ENCODE data around the gene PLPP1. TPM values are rescaled to one million over a fixed set of nuclear protein-coding genes. Genes with fewer than 3 reads are reported as not detected.

PLPP1 gene
- total and polyA plus RNA-seq, 4 donors: 23.4 to 149 (median 68.7) TPM

DNA sequence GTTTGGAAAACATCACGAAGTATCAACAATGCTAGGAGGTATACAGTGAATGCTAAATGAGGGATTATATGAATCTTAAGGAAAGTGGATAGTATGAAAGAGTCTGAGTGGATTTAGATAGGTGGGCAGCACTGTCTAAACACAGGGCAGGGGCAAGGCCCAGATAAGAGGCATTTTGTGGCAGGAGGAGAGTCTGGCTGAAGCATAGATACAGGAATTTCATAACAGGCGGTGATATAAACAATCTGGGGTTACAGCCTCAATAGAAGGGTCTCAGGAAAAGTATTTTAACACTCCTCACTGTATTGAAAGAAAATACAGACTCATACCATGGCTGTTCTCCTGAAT, 96.9 kb downstream of the PLPP1 start:
- Histone ChIP-seq H3K9ac (ENCODE audit: low read depth in 1 of 2, low read length in 2 of 2) (no peak overlapping the region), H3K9me3 (ENCODE audit: control insufficient read depth in 4 of 4, low read length in 3 of 4) (no peaks in the 10 kb centered on the region), H3K27ac (ENCODE audit: low read depth in 1 of 2, low read length in 2 of 2) (peak overlapping the region; percentile 36 to 48), H3K27me3 (ENCODE audit: control insufficient read depth in 4 of 4, insufficient read depth in 4 of 4, low read length in 3 of 4) (no peaks in the 10 kb centered on the region), H3K36me3 (ENCODE audit: control insufficient read depth in 4 of 4, insufficient read depth in 3 of 4, low read depth in 1 of 4, low read length in 3 of 4) (peaks cover 2 to 8% (median 3%) of the 10 kb centered on the region in 4 donors), H3K4me3 (ENCODE audit: low read depth in 1 of 3, low read length in 3 of 3) (no peak overlapping the region), H3K4me1 (ENCODE audit: control insufficient read depth in 4 of 4, insufficient read depth in 4 of 4, low read length in 3 of 4) (peaks cover 0 to 2% (median 0%) of the 10 kb centered on the region in 4 donors)
- DNase-seq (ENCODE audit: low spot score): no peak
- TF ChIP-seq GABPA (IDR thresholded peaks at IDR 0.05 in 1 of 2, conservative IDR thresholded peaks at IDR 0.05 in 1 of 2): no peak
- TF ChIP-seq JUND (IDR thresholded peaks at IDR 0.05): no peak
- TF ChIP-seq, protein P1, sequence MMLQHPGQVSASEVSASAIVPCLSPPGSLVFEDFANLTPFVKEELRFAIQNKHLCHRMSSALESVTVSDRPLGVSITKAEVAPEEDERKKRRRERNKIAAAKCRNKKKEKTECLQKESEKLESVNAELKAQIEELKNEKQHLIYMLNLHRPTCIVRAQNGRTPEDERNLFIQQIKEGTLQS (IDR thresholded peaks at IDR 0.05): no peak
- no peak for TF ChIP-seq HNF4G (IDR thresholded peaks at IDR 0.05)
- no peak for TF ChIP-seq TAF1 (conservative IDR thresholded peaks at IDR 0.05)
- TF ChIP-seq, protein P2, sequence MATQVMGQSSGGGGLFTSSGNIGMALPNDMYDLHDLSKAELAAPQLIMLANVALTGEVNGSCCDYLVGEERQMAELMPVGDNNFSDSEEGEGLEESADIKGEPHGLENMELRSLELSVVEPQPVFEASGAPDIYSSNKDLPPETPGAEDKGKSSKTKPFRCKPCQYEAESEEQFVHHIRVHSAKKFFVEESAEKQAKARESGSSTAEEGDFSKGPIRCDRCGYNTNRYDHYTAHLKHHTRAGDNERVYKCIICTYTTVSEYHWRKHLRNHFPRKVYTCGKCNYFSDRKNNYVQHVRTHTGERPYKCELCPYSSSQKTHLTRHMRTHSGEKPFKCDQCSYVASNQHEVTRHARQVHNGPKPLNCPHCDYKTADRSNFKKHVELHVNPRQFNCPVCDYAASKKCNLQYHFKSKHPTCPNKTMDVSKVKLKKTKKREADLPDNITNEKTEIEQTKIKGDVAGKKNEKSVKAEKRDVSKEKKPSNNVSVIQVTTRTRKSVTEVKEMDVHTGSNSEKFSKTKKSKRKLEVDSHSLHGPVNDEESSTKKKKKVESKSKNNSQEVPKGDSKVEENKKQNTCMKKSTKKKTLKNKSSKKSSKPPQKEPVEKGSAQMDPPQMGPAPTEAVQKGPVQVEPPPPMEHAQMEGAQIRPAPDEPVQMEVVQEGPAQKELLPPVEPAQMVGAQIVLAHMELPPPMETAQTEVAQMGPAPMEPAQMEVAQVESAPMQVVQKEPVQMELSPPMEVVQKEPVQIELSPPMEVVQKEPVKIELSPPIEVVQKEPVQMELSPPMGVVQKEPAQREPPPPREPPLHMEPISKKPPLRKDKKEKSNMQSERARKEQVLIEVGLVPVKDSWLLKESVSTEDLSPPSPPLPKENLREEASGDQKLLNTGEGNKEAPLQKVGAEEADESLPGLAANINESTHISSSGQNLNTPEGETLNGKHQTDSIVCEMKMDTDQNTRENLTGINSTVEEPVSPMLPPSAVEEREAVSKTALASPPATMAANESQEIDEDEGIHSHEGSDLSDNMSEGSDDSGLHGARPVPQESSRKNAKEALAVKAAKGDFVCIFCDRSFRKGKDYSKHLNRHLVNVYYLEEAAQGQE (IDR thresholded peaks at IDR 0.05): no peak
- no peak for TF ChIP-seq YY1 (IDR thresholded peaks at IDR 0.05)
- no peak for TF ChIP-seq FOXA1 (IDR thresholded peaks at IDR 0.05)
- whole genome bisulfite sequencing: 91% methylated on average over 2 of the region's 2 CpGs

DNA sequence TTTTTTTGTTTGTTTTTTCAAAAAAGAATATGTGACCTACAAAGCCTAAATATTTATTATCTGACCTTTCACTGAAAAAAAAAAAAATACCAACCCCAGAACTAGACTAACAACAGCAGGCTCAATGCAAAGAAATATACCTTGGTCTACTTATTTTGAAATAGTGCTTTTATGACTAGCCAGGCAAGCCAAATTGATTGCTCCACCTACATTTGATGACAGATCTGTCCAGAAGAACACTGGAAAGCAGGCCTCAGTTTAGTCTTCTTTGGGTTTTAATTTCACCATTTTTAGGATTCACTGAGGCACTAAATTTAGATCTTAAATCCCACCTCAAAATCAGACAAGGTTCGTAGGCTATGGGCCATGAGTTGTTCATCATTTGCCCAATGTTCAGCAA, 97.3 kb downstream of the PLPP1 start:
- TF ChIP-seq RXRA (IDR thresholded peaks at IDR 0.05) (no peak), GABPA (IDR thresholded peaks at IDR 0.05 in 1 of 2, conservative IDR thresholded peaks at IDR 0.05 in 1 of 2) (no peak), FOXA1 (IDR thresholded peaks at IDR 0.05) (no peak), JUND (IDR thresholded peaks at IDR 0.05) (no peak), RAD21 (IDR thresholded peaks at IDR 0.05) (no peak), SP1 (IDR thresholded peaks at IDR 0.05) (no peak), TAF1 (conservative IDR thresholded peaks at IDR 0.05) (no peak), HNF4A (conservative IDR thresholded peaks at IDR 0.05) (no peak), YY1 (IDR thresholded peaks at IDR 0.05) (no peak), FOXA2 (IDR thresholded peaks at IDR 0.05) (no peak), EGR1 (IDR thresholded peaks at IDR 0.05; ENCODE audit: low read depth in 2 of 2) (no peak), NR2F2 (IDR thresholded peaks at IDR 0.05) (no peak), HNF4G (IDR thresholded peaks at IDR 0.05) (no peak)
- TF ChIP-seq, protein P3, sequence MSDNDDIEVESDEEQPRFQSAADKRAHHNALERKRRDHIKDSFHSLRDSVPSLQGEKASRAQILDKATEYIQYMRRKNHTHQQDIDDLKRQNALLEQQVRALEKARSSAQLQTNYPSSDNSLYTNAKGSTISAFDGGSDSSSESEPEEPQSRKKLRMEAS (IDR thresholded peaks at IDR 0.05): no peak
- TF ChIP-seq, protein P4, sequence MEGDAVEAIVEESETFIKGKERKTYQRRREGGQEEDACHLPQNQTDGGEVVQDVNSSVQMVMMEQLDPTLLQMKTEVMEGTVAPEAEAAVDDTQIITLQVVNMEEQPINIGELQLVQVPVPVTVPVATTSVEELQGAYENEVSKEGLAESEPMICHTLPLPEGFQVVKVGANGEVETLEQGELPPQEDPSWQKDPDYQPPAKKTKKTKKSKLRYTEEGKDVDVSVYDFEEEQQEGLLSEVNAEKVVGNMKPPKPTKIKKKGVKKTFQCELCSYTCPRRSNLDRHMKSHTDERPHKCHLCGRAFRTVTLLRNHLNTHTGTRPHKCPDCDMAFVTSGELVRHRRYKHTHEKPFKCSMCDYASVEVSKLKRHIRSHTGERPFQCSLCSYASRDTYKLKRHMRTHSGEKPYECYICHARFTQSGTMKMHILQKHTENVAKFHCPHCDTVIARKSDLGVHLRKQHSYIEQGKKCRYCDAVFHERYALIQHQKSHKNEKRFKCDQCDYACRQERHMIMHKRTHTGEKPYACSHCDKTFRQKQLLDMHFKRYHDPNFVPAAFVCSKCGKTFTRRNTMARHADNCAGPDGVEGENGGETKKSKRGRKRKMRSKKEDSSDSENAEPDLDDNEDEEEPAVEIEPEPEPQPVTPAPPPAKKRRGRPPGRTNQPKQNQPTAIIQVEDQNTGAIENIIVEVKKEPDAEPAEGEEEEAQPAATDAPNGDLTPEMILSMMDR (IDR thresholded peaks at IDR 0.05; ENCODE audit: low read depth, low read length, missing input control): no peak
- TF ChIP-seq, protein P1 (IDR thresholded peaks at IDR 0.05): no peak
- TF ChIP-seq, protein P2 (IDR thresholded peaks at IDR 0.05): no peak
- TF ChIP-seq, protein P5, sequence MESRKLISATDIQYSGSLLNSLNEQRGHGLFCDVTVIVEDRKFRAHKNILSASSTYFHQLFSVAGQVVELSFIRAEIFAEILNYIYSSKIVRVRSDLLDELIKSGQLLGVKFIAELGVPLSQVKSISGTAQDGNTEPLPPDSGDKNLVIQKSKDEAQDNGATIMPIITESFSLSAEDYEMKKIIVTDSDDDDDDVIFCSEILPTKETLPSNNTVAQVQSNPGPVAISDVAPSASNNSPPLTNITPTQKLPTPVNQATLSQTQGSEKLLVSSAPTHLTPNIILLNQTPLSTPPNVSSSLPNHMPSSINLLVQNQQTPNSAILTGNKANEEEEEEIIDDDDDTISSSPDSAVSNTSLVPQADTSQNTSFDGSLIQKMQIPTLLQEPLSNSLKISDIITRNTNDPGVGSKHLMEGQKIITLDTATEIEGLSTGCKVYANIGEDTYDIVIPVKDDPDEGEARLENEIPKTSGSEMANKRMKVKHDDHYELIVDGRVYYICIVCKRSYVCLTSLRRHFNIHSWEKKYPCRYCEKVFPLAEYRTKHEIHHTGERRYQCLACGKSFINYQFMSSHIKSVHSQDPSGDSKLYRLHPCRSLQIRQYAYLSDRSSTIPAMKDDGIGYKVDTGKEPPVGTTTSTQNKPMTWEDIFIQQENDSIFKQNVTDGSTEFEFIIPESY (IDR thresholded peaks at IDR 0.05): no peak
- 91% methylated on average over 1 of the region's 1 CpG for WGBS
- H3K27me3 ChIP-seq (ENCODE audit: control insufficient read depth in 4 of 4, insufficient read depth in 4 of 4, low read length in 3 of 4): no peaks in the 10 kb centered on the region
- H3K4me3 ChIP-seq (ENCODE audit: low read depth in 1 of 3, low read length in 3 of 3): no peak overlapping the region
- H3K9ac ChIP-seq (ENCODE audit: low read depth in 1 of 2, low read length in 2 of 2): no peak overlapping the region
- DNase-seq (ENCODE audit: low spot score): no peak
- H3K9me3 ChIP-seq (ENCODE audit: control insufficient read depth in 4 of 4, low read length in 3 of 4): no peaks in the 10 kb centered on the region
- H3K36me3 ChIP-seq (ENCODE audit: control insufficient read depth in 4 of 4, insufficient read depth in 3 of 4, low read depth in 1 of 4, low read length in 3 of 4): peaks cover 2 to 8% (median 3%) of the 10 kb centered on the region in 4 donors
- H3K4me1 ChIP-seq (ENCODE audit: control insufficient read depth in 4 of 4, insufficient read depth in 4 of 4, low read length in 3 of 4): peaks cover 0 to 2% (median 0%) of the 10 kb centered on the region in 4 donors
- peak overlapping the region in 1 of 2 donors; percentile 48 for H3K27ac ChIP-seq (ENCODE audit: low read depth in 1 of 2, low read length in 2 of 2)
